K562 (cell line): Measurements from ENCODE around the gene SRD5A1. TPM values are rescaled to one million over a fixed set of nuclear protein-coding genes. Genes with fewer than 3 reads are reported as not detected.

Experiments
- CBX5 ChIP-seq: IDR thresholded peaks from 2 replicates; pipeline ENCODE4 v1.6.1; 2014; ENCODE audit warnings: low read depth, borderline replicate concordance
- COPS2 ChIP-seq: fragments of 450-650 bp; conservative IDR thresholded peaks from 2 replicates; pipeline ENCODE4 v1.6.1; 2016; ENCODE audit warnings: mild to moderate bottlenecking, moderate library complexity
- MCM3 ChIP-seq: fragments of 450-650 bp; IDR thresholded peaks from 2 replicates; pipeline ENCODE4 v1.6.1; 2016
- MTA3 ChIP-seq: fragments of 450-650 bp; formaldehyde crosslinking; IDR thresholded peaks from 2 replicates; pipeline ENCODE4 v1.6.1; 2017; ENCODE audit warnings: mild to moderate bottlenecking, borderline replicate concordance
- NCOA6 ChIP-seq: fragments of 450-650 bp; IDR thresholded peaks from 2 replicates; pipeline ENCODE4 v1.6.1; 2017; ENCODE audit warnings: mild to moderate bottlenecking
- NELFE ChIP-seq: IDR thresholded peaks from 2 replicates; pipeline ENCODE4 v1.6.1; 2011; ENCODE audit warnings: mild to moderate bottlenecking; ENCODE audit not compliant: insufficient read depth, insufficient read length
- PHB ChIP-seq: fragments of 250-450 bp; sonication (Bioruptor Pico); IDR thresholded peaks from 2 replicates; pipeline ENCODE4 v1.5.0; 2021
- PHTF2 ChIP-seq: fragments of 250-450 bp; sonication (Bioruptor Pico); IDR thresholded peaks from 2 replicates; pipeline ENCODE4 v1.5.0; 2021; ENCODE audit warnings: mild to moderate bottlenecking
- RFX1 ChIP-seq: fragments of 450-650 bp; IDR thresholded peaks from 2 replicates; pipeline ENCODE4 v1.6.1; 2016; ENCODE audit warnings: mild to moderate bottlenecking, moderate library complexity
- SIN3A ChIP-seq, 2 experiments: fragments of 150-350 bp in 1 of 2; IDR thresholded peaks; 2 replicates each; pipeline ENCODE4 v1.6.1; 2011 to 2016; ENCODE audit warnings: borderline replicate concordance in 2 of 2, low read depth in 2 of 2, low read length in 2 of 2, mild to moderate bottlenecking in 2 of 2, moderate library complexity in 2 of 2; ENCODE audit not compliant: control insufficient read depth in 1 of 2
- TAF7 ChIP-seq: fragments of 450-650 bp; IDR thresholded peaks from 2 replicates; pipeline ENCODE4 v1.6.1; 2016; ENCODE audit warnings: missing genetic modification characterization, missing compliant biosample characterization
- TEAD2 ChIP-seq: fragments of 450-650 bp; IDR thresholded peaks from 2 replicates; pipeline ENCODE4 v1.6.1; 2016; ENCODE audit warnings: missing genetic modification characterization, control low read depth, missing compliant biosample characterization
- ZFP1 ChIP-seq: fragments of 450-650 bp; formaldehyde crosslinking; IDR thresholded peaks from 2 replicates; pipeline ENCODE4 v1.4.0; 2020; ENCODE audit warnings: mild to moderate bottlenecking, mixed read lengths
- ZNF133 ChIP-seq: fragments of 250-450 bp; sonication (Bioruptor Pico); IDR thresholded peaks from 2 replicates; pipeline ENCODE4 v1.4.0; 2020; ENCODE audit warnings: mild to moderate bottlenecking
- polyA plus RNA-seq, 8 experiments: library from polyadenylated mRNA; depleted of rRNA in 4 of 8; stranded (reverse) in 5 of 8; unstranded in 3 of 8; fragments of >200 nt; fragmentation: Nextera tagmentation in 2 of 8; fragmentation: Illumina TruSeq in 1 of 8; extraction: Ambion mirVana in 2 of 8; extraction: Trizol in 1 of 8; gene quantifications; 2 replicates each; pipeline versions ENCODE4 v1.2.1 to v1.2.3, GENCODE V29; 2011 to 2014; ENCODE audit warnings: inconsistent platforms in 1 of 8, missing spikeins in 1 of 8
- total RNA-seq, 7 experiments: library from RNA; depleted of rRNA in 6 of 7; stranded (reverse); fragments of >200 nt in 6 of 7; fragmentation: Illumina TruSeq in 2 of 7; extraction: Trizol in 2 of 7; gene quantifications; 2 replicates each; pipeline versions ENCODE4 v1.2.1 to v1.2.3, GENCODE V29; 2011 to 2021; ENCODE audit warnings: low replicate concordance in 1 of 7
- TF ChIP-seq, protein P1 (sequence below): fragments of 450-650 bp; IDR thresholded peaks from 2 replicates; pipeline ENCODE4 v1.6.1; 2016
- TF ChIP-seq, protein P2 (sequence below): IDR thresholded peaks from 2 replicates; pipeline ENCODE4 v1.6.1; 2011; ENCODE audit not compliant: insufficient read length; ENCODE audit errors: extremely low read depth
- TF ChIP-seq, protein P3 (sequence below): fragments of 450-650 bp; IDR thresholded peaks from 2 replicates; pipeline ENCODE4 v1.6.1; 2016; ENCODE audit warnings: mild to moderate bottlenecking, moderate library complexity

The SRD5A1 gene
- total and polyA plus RNA-seq, 9 of the 15 experiments (the other 6 are each of a cell fraction or from before 2014, with no cell fraction given) = 1.3 to 22.6 (median 8.1) TPM

DNA sequence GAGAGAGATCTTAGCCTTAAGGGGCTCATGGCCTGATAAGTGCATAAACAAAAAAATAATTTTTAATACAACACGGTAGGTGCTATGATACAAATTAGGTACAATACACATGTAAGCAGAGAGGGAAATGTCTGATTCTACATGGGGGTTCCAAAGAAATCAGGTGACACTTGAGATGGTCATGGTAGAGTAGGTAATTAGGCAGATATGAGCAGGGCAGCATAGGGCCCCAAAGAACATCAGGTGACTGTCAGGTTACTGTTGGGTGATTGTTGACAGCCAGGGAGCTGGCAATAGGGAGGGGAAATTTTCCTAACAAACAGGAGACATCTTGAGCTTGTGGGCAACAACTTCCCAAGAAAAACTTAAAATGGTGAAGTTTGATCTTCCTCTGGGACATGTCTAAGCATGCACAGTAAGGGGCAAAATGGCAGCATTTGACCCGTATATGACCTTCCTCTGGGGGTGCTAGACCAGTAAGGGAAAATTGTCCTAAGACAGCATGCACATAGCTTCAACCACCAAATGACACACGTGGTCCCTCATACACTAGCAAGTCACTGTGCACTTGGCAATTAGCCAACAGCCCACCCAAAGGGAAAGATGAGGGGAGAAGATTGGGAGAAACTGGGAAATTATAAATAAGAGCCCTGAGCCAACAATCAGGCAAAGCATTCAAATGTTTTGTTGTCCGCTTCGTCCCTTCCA lies 42.7 kb downstream of the SRD5A1 start (continued):
- TF ChIP-seq, protein P1, sequence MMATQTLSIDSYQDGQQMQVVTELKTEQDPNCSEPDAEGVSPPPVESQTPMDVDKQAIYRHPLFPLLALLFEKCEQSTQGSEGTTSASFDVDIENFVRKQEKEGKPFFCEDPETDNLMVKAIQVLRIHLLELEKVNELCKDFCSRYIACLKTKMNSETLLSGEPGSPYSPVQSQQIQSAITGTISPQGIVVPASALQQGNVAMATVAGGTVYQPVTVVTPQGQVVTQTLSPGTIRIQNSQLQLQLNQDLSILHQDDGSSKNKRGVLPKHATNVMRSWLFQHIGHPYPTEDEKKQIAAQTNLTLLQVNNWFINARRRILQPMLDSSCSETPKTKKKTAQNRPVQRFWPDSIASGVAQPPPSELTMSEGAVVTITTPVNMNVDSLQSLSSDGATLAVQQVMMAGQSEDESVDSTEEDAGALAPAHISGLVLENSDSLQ = no peak
- TF ChIP-seq CBX5 (peak; percentile 55; the same call in 1 of the 2 replicates), PHTF2 (no peak), NELFE (no peak), NCOA6 (no peak), ZNF133 (no peak), PHB (no peak), MCM3 (no peak), ZFP1 (no peak), TEAD2 (no peak), SIN3A (IDR thresholded peaks at IDR 0.05; ENCODE audit: borderline replicate concordance in 2 of 2, control insufficient read depth in 1 of 2, low read depth in 2 of 2, low read length in 2 of 2) (no peak), COPS2 (no peak), MTA3 (no peak), TAF7 (tag) (no peak), RFX1 (no peak)
- TF ChIP-seq, protein P2, sequence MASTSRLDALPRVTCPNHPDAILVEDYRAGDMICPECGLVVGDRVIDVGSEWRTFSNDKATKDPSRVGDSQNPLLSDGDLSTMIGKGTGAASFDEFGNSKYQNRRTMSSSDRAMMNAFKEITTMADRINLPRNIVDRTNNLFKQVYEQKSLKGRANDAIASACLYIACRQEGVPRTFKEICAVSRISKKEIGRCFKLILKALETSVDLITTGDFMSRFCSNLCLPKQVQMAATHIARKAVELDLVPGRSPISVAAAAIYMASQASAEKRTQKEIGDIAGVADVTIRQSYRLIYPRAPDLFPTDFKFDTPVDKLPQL = no peak
- TF ChIP-seq, protein P3, sequence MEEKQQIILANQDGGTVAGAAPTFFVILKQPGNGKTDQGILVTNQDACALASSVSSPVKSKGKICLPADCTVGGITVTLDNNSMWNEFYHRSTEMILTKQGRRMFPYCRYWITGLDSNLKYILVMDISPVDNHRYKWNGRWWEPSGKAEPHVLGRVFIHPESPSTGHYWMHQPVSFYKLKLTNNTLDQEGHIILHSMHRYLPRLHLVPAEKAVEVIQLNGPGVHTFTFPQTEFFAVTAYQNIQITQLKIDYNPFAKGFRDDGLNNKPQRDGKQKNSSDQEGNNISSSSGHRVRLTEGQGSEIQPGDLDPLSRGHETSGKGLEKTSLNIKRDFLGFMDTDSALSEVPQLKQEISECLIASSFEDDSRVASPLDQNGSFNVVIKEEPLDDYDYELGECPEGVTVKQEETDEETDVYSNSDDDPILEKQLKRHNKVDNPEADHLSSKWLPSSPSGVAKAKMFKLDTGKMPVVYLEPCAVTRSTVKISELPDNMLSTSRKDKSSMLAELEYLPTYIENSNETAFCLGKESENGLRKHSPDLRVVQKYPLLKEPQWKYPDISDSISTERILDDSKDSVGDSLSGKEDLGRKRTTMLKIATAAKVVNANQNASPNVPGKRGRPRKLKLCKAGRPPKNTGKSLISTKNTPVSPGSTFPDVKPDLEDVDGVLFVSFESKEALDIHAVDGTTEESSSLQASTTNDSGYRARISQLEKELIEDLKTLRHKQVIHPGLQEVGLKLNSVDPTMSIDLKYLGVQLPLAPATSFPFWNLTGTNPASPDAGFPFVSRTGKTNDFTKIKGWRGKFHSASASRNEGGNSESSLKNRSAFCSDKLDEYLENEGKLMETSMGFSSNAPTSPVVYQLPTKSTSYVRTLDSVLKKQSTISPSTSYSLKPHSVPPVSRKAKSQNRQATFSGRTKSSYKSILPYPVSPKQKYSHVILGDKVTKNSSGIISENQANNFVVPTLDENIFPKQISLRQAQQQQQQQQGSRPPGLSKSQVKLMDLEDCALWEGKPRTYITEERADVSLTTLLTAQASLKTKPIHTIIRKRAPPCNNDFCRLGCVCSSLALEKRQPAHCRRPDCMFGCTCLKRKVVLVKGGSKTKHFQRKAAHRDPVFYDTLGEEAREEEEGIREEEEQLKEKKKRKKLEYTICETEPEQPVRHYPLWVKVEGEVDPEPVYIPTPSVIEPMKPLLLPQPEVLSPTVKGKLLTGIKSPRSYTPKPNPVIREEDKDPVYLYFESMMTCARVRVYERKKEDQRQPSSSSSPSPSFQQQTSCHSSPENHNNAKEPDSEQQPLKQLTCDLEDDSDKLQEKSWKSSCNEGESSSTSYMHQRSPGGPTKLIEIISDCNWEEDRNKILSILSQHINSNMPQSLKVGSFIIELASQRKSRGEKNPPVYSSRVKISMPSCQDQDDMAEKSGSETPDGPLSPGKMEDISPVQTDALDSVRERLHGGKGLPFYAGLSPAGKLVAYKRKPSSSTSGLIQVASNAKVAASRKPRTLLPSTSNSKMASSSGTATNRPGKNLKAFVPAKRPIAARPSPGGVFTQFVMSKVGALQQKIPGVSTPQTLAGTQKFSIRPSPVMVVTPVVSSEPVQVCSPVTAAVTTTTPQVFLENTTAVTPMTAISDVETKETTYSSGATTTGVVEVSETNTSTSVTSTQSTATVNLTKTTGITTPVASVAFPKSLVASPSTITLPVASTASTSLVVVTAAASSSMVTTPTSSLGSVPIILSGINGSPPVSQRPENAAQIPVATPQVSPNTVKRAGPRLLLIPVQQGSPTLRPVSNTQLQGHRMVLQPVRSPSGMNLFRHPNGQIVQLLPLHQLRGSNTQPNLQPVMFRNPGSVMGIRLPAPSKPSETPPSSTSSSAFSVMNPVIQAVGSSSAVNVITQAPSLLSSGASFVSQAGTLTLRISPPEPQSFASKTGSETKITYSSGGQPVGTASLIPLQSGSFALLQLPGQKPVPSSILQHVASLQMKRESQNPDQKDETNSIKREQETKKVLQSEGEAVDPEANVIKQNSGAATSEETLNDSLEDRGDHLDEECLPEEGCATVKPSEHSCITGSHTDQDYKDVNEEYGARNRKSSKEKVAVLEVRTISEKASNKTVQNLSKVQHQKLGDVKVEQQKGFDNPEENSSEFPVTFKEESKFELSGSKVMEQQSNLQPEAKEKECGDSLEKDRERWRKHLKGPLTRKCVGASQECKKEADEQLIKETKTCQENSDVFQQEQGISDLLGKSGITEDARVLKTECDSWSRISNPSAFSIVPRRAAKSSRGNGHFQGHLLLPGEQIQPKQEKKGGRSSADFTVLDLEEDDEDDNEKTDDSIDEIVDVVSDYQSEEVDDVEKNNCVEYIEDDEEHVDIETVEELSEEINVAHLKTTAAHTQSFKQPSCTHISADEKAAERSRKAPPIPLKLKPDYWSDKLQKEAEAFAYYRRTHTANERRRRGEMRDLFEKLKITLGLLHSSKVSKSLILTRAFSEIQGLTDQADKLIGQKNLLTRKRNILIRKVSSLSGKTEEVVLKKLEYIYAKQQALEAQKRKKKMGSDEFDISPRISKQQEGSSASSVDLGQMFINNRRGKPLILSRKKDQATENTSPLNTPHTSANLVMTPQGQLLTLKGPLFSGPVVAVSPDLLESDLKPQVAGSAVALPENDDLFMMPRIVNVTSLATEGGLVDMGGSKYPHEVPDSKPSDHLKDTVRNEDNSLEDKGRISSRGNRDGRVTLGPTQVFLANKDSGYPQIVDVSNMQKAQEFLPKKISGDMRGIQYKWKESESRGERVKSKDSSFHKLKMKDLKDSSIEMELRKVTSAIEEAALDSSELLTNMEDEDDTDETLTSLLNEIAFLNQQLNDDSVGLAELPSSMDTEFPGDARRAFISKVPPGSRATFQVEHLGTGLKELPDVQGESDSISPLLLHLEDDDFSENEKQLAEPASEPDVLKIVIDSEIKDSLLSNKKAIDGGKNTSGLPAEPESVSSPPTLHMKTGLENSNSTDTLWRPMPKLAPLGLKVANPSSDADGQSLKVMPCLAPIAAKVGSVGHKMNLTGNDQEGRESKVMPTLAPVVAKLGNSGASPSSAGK = peak; percentile 46
